Activated T-cell treated with anti-CD3 and anti-CD28 coated beads, Interleukin-2, amount 50 U/mL, for 1 hour (primary cell): ENCODE results near the gene ANHX.
"Not testable (repeated sequence)": the region's sequence is repeated elsewhere in the genome, so short reads cannot be mapped to it uniquely, and the experiment has no call there.

ENCODE experiments used
- DNase-seq: peaks from one replicate; pipeline ENCODE4 v3.0.0-alpha.2; 2020

Gene ANHX

GRCh38 chr12:133235401-133236112 lies at the start of gene ANHX:
Gene ANHX, minus strand, starts transcription at chr12:133235877. Its CDS starts 1,521 bp downstream, at chr12:133234356.
- DNase-seq: no peak

- DNase-seq: not testable (repeated sequence)
These were observed 29.0 kb upstream of the ANHX start for GRCh38 chr12:133264668-133265067.

GRCh38 chr12:133264173-133264572 lies 28.5 kb upstream of the ANHX start:
- no peak for DNase-seq

- no peak for DNase-seq
These were observed 20.6 kb upstream of the ANHX start for GRCh38 chr12:133256321-133256720.

- not testable (repeated sequence) for DNase-seq
These were observed 20.2 kb upstream of the ANHX start for GRCh38 chr12:133255833-133256232.

- DNase-seq: no peak
These were observed 16.1 kb upstream of the ANHX start for GRCh38 chr12:133251732-133252131.

GRCh38 chr12:133236556-133236955 lies 879 bp upstream of the ANHX start:
- DNase-seq: no peak

- DNase-seq: no peak
These were observed 467 bp upstream of the ANHX start for GRCh38 chr12:133236144-133236543.

- DNase-seq: no peak
These were observed 706 bp downstream of the ANHX start for GRCh38 chr12:133234971-133235370.

GRCh38 chr12:133233993-133234564 lies 1.6 kb downstream of the ANHX start:
- no peak for DNase-seq

GRCh38 chr12:133233006-133233405 lies 2.7 kb downstream of the ANHX start:
- DNase-seq: no peak

GRCh38 chr12:133231001-133231400 lies 4.7 kb downstream of the ANHX start:
- no peak for DNase-seq

GRCh38 chr12:133227281-133227852 lies 8.3 kb downstream of the ANHX start:
- DNase-seq: no peak

- DNase-seq: no peak
These were observed 9.0 kb downstream of the ANHX start for GRCh38 chr12:133226690-133227089.

GRCh38 chr12:133225527-133225926 lies 10.2 kb downstream of the ANHX start:
- DNase-seq: no peak

GRCh38 chr12:133222211-133222610 lies 13.5 kb downstream of the ANHX start:
- DNase-seq: no peak

- DNase-seq: no peak
These were observed 14.4 kb downstream of the ANHX start for GRCh38 chr12:133221241-133221640.

GRCh38 chr12:133220521-133220920 lies 15.2 kb downstream of the ANHX start:
- DNase-seq: no peak

GRCh38 chr12:133217219-133217618 lies 18.5 kb downstream of the ANHX start:
- no peak for DNase-seq

- no peak for DNase-seq
These were observed 20.0 kb downstream of the ANHX start for GRCh38 chr12:133215724-133216123.

GRCh38 chr12:133206390-133206789 lies 29.3 kb downstream of the ANHX start:
- DNase-seq: no peak

GRCh38 chr12:133204264-133204603 lies 31.4 kb downstream of the ANHX start:
- no peak for DNase-seq

GRCh38 chr12:133203344-133204263 lies 32.1 kb downstream of the ANHX start:
- no peak for DNase-seq
